ENCODE measurements around the gene CYP3A4.
"Not testable (repeated sequence)": the region's sequence is repeated elsewhere in the genome, so short reads cannot be mapped to it uniquely, and the experiment has no call there.

Gene CYP3A4

DNA sequence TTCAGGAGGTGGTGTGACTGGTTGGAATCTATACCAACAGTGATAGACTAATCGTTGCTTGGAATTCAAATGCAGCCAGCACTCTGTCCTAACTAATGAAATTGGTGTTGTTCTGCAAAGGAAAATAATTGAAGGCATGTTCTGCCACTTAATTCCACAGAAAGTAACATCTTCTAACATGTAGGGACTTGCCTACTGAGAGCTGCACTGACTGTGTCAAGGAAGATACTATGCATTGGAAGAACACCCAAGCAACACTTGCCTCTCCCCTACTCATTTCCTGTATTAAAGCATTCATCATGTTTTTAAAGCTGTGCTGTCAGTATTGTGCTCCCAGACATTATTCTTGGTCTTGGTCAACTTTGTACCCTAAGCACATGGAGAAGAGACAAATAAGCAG, 46.3 kb downstream of the CYP3A4 start:
- DNase-seq (ENCODE audit: low read depth), result no peak
- TF ChIP-seq, protein P1, sequence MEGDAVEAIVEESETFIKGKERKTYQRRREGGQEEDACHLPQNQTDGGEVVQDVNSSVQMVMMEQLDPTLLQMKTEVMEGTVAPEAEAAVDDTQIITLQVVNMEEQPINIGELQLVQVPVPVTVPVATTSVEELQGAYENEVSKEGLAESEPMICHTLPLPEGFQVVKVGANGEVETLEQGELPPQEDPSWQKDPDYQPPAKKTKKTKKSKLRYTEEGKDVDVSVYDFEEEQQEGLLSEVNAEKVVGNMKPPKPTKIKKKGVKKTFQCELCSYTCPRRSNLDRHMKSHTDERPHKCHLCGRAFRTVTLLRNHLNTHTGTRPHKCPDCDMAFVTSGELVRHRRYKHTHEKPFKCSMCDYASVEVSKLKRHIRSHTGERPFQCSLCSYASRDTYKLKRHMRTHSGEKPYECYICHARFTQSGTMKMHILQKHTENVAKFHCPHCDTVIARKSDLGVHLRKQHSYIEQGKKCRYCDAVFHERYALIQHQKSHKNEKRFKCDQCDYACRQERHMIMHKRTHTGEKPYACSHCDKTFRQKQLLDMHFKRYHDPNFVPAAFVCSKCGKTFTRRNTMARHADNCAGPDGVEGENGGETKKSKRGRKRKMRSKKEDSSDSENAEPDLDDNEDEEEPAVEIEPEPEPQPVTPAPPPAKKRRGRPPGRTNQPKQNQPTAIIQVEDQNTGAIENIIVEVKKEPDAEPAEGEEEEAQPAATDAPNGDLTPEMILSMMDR (IDR thresholded peaks at IDR 0.05; ENCODE audit: control insufficient read depth, extremely low read depth, insufficient read depth), result no peak
- H3K4me3 ChIP-seq (ENCODE audit: low read depth, low read length), result no peak overlapping the region

DNA sequence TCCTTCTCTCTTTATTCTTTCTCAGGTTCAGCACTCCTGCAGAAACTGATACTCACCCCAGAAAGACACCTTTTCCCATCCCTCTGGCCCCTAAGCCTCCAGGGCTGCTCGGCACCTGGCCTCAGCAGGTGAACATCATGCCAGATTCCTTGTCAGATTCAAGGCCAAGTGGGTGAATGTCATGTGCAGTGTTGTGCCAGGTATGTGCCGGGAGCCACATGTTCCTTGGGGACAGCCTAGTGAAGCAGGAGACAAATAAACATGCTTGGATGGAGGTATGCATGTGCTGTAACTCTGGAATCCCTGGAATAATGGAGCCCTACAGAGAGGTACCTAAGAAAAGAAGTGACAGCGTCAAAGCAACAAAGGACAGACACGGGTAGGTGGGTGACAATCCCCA, 47.3 kb downstream of the CYP3A4 start:
- DNase-seq (ENCODE audit: low read depth); H3K4me3 ChIP-seq (ENCODE audit: low read depth, low read length): not testable (repeated sequence)

DNA sequence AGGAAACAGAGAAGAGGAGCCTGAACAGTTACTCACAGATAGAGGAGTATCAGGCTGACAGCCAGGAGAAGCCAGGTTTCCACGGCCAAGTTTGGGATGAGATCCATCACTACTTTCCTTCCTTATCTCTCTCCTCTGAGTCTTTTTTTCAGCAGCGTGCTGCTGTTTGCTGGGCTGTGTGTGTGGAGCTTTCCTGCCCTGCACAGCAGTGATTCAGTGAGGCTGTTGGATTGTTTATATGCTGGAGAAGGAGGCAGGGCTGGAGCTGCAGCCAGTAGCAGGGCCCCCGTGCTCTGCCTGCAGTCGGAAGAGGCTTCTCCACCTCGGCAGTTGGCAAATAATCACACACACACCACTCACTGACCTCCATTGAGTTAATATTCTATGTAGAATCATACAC, 49.0 kb downstream of the CYP3A4 start, which contains the start of gene CYP3A7:
Gene CYP3A7, minus strand, starts transcription at position 210 of the 400 bp plus-strand sequence. Its CDS starts 103 bp downstream, at position 107.
- TF ChIP-seq, protein P1 (IDR thresholded peaks at IDR 0.05; ENCODE audit: control insufficient read depth, extremely low read depth, insufficient read depth), result no peak
- DNase-seq (ENCODE audit: low read depth), result no peak
- no peak within 1 kb of the TSS for H3K4me3 ChIP-seq (ENCODE audit: low read depth, low read length)

DNA sequence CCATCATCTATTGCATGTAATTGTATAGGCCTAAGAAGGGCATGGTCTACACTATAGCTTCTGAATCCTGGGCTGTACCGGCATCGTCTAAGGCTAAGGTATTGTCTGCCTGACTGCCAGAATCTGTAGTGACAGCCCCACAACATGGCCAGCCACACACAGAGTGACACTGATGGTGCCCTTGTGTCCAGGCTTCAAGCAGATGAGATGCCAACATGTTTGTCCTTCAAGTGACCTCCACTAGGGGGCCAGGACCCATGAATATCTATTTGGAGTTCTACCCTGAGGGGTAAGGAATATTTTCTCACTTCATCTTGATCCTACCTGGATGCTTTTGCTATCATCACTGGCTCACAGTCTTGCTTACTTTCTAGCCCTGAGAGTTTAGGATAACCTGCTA, 50.5 kb downstream of the CYP3A4 start:
- DNase-seq (ENCODE audit: low read depth), result no peak
- TF ChIP-seq, protein P1 (IDR thresholded peaks at IDR 0.05; ENCODE audit: control insufficient read depth, extremely low read depth, insufficient read depth), result no peak

DNA sequence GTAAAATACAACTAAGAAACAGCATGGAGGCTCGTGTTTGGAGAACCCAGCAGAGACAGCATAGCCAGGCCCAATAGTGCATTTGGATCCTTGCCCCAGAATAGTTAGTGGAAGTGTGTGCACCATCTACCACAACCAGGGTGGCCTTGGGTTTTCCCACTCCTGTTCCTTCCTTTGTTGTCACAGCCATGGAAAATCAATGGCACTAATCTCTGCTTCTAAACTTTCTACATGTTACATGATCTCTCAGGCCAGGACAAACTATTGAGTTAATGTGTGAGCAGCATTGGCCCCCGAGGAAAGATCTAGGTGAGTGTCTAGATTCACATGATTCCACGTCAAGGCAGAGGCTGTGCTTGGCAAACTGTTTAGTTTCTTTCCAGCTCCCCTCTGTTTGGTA, 51.0 kb downstream of the CYP3A4 start:
- no peak overlapping the region for H3K4me3 ChIP-seq (ENCODE audit: low read depth, low read length)
- TF ChIP-seq, protein P1 (IDR thresholded peaks at IDR 0.05; ENCODE audit: control insufficient read depth, extremely low read depth, insufficient read depth), result no peak
- DNase-seq (ENCODE audit: low read depth), result no peak

More for the DNA sequence above, 50.5 kb downstream of the CYP3A4 start:
- no peak overlapping the region for H3K4me3 ChIP-seq (ENCODE audit: low read depth, low read length)

DNA sequence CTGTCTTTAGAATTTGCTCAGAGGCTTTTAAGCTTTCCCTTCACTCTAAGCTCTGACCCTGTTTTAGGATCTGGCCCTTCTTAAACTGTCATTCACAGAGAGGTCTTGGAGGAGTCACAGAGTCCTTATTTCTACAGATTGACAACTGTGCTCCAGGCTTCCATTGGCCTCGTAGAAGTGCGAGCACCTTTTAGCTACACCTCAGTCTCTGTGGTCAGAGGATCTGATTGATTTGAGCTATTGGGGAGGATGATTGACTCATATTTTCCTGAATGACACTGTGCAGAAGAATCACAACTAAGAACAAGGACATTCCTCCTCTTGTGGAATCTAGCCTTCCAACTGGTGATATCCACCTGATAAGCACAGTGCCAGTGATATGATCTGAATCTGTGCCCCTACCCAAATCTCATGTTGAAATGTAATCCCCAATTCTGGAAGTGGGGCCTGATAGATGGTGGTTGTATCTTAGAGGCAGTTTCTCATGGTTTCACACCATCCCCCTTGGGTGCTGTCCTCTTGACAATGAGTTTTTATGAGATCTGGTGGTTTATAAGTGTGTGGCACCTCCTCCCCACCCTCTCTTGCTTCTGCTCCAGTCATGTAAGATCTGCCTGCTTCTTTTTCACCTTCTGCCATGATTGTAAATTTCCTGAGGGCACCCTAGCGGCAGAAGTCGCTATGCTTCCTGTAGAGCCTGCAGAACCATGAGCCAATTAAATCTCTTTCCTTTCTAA, 52.2 kb downstream of the CYP3A4 start:
- TF ChIP-seq, protein P1 (IDR thresholded peaks at IDR 0.05; ENCODE audit: control insufficient read depth, extremely low read depth, insufficient read depth), result no peak
- DNase-seq (ENCODE audit: low read depth), result no peak
- no peak overlapping the region for H3K4me3 ChIP-seq (ENCODE audit: low read depth, low read length)

DNA sequence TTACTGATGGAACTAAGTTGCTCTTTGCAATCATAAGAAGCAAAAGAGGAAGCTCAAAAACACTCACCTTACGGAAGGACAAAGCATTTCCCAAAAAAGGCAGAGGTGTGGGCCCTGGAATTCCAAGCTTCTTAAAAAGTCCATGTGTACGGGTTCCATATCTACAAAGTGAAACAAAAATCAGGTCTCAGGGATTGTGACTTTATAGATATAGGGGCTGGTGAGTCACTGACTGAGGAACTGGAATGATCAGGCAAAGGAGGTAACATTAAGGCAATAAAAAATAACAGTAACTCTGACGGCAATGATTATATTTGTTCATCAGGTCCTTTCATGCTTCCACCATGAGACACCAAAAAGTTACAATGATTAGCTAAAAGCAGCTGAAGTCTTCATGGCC, 53.0 kb downstream of the CYP3A4 start:
- TF ChIP-seq, protein P1 (IDR thresholded peaks at IDR 0.05; ENCODE audit: control insufficient read depth, extremely low read depth, insufficient read depth), result no peak
- DNase-seq (ENCODE audit: low read depth), result no peak
- H3K4me3 ChIP-seq (ENCODE audit: low read depth, low read length), result no peak overlapping the region
